GM12873 (cell line): Measurements from ENCODE around the gene NEDD8.

Experiments
- TF ChIP-seq, protein P1 (sequence below): IDR thresholded peaks from 2 replicates; pipeline ENCODE4 v1.5.1; 2012; ENCODE audit warnings: low read depth, mild to moderate bottlenecking, moderate library complexity, low read length, control low read depth; ENCODE audit not compliant: insufficient read depth; ENCODE audit errors: missing control alignments

NEDD8 gene

DNA sequence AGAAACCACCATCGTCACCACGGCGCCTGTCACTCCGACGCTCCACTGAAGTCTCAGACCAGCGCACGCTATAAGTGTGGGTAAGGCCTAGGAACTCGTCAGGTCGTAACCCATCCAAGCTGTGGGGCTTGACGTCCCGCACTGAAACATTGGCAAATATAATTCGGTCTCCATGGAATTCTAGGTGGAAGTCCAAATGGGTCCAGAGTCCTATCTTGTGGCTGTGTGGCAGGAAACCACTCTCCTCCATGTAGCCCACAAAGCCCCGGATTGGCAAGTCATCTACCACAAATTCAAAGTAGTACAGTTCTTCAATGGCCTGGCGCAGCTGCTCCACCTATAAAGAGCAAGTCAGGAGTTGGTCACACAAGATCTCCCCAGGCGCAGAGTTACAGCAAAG lies 39.2 kb downstream of the NEDD8 start:
- TF ChIP-seq, protein P1, sequence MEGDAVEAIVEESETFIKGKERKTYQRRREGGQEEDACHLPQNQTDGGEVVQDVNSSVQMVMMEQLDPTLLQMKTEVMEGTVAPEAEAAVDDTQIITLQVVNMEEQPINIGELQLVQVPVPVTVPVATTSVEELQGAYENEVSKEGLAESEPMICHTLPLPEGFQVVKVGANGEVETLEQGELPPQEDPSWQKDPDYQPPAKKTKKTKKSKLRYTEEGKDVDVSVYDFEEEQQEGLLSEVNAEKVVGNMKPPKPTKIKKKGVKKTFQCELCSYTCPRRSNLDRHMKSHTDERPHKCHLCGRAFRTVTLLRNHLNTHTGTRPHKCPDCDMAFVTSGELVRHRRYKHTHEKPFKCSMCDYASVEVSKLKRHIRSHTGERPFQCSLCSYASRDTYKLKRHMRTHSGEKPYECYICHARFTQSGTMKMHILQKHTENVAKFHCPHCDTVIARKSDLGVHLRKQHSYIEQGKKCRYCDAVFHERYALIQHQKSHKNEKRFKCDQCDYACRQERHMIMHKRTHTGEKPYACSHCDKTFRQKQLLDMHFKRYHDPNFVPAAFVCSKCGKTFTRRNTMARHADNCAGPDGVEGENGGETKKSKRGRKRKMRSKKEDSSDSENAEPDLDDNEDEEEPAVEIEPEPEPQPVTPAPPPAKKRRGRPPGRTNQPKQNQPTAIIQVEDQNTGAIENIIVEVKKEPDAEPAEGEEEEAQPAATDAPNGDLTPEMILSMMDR: no peak

DNA sequence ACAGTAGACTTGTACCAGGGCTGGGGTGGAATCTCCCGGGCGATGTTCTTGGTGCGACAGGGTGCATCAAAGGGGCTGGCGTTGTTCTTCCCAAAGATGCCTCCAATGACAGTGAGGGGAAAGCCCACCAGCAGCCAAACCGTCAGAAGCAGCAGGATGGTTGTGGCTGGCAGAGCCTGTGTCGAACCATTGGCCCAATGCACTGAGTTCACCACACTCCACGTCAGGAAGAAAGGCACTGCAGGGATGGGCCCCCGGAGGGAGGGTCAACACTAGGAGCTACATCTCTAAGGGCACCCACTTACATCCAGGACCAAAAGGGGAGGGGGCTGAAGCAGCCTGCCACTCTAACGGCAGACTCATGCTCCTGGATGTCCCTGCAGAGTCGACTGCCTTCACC lies 41.8 kb downstream of the NEDD8 start:
- TF ChIP-seq, protein P1: no peak

DNA sequence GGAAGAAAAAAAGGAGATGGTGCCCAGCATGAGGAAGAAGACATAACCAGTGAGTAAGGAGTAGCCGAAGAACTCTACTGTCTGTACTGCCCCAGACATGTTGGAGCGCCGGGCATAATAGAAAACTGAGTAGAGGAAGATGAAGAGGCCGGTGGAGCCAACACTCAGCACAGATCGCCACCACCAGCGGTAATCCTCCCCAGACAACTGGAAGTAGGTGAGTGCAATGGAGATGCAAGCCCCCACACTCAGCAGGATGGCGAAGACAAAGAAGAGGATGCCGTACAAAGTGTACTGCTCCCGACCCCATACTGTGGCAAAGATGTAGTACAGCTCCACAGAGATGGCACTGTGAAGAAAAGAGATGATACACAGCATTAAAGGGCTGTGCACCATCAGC lies 42.7 kb downstream of the NEDD8 start:
- TF ChIP-seq, protein P1: no peak

DNA sequence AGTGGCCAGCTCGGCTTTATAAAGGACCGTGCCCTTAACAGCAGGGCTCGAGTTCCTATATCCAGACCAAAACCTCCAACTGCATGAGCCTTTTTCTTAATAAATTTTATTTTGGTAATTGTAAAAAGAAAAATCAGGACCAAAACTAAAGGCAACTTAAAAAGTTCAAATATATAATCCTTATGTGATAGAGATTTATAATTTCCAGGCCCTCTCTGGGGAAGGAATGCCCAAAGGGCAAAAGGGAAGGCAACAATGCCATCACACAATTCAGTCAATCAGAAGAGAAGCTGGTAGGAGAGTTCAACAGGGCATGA lies 43.1 kb downstream of the NEDD8 start:
- TF ChIP-seq, protein P1: no peak

DNA sequence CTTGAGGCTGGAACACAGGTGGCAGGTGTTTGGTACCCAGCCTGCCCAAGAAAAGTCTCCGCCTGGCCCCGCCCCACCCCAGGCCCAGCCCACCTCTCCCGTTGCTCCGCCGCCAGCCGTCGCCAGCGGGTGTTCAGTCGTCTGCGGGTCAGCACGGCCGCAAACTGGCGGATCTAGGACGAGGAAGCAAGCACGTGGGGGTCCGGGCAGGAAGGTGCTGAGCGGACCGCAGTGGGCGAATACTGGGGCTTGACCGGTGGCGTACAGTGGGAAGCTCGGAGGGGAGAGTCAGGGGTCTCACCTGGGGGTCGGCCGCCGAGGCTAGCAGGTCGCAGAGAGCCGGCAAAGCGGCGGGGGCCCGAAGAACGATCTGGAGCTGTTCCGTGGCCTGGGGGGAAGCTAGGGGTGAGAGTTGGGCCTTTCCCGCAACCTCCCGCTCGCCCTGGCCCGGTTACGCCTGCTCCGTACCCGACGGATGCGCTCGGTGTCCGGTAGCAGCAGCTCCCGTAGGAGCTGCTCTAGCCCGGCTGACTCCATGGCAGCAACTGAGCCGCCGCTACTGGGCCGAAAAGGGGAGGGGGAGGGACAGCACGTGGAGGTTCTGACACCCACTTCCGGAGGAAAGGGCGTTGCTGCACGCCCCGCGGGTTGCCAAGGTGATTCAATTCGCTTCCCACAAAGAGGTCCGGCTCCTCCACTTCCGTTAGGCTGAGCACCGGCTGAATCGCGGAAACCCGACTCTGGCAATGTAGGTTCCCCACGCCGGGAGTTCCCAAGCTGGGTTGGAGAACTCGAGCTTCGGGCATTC lies 43.7 kb downstream of the NEDD8 start, which contains the start of gene IPO4:
IPO4 (minus strand) TSS at position 566 of the 808 bp plus-strand sequence; CDS start at position 537, 29 bp downstream.
- TF ChIP-seq, protein P1: no peak

DNA sequence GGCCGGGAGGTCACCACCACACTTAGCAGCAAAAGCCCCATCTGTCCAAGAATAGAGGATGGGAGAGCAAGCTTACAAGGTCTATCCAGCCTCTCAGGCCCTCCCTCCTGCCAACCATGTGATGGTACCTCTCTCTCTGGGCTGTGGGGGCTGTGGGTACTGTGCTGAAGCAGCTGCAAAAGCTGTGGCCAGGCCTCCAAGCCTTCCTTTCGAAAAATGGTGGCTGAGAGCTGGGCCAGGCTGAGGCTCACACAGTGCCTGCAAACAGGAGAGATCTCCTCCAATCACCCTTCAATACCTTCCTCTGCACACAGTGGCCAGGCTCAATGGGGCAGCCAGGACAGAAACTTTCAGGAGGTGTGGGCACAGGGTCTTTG lies 44.6 kb downstream of the NEDD8 start:
- TF ChIP-seq, protein P1: no peak

DNA sequence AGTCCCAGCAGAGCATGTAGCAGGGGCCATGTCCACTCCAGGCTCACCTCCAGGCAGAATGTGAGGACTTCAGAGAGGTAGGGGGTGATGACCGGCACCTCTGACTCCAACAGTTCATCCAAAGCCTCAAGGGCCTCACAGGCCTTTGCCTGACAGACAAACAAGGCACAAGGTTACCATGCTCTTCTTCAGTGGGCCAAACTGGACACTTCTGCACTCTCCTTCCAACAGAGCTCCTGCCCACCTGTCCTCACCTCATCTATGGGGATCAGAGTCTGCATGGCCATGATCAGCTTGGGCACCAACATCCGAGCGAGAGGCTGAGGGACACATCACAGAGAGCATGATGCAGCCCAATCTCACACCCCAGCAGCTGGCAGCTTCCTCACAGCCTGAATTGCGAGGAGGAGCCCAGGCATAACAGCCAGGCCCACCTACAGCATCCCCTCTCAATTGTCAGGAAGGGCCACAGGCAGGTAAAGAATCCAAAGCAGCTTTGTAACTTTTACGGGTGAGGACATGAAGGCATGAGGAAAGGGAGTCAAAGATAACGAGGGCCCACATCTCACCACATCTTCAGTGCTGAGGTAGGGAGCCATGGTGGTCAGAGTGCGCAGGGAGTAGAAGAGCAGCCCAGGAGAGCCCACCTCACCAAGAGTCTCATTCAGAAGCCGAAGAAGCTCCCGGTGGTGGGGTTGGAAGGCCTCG lies 45.2 kb downstream of the NEDD8 start:
- TF ChIP-seq, protein P1: no peak
